CD1c-positive myeloid dendritic cell (primary cell): Measurements from ENCODE around the gene FAM20C.

Source experiments
- DNase-seq: peaks from one replicate; pipeline ENCODE4 v3.0.0-alpha.2; 2016; ENCODE audit errors: extremely low spot score

Gene FAM20C

GRCh38 chr7:226281-226895, 34.0 kb downstream of the FAM20C start:
- DNase-seq = no peak

GRCh38 chr7:227926-228325, 35.6 kb downstream of the FAM20C start:
- no peak for DNase-seq

GRCh38 chr7:228610-229009, 36.2 kb downstream of the FAM20C start:
- DNase-seq = no peak

GRCh38 chr7:229184-229964, 37.0 kb downstream of the FAM20C start:
- DNase-seq = no peak

- DNase-seq = no peak
Measured at GRCh38 chr7:230274-230673, 37.9 kb downstream of the FAM20C start.

- no peak for DNase-seq
Measured at GRCh38 chr7:231030-231857, 38.9 kb downstream of the FAM20C start.

- DNase-seq = no peak
Measured at GRCh38 chr7:231858-232246, 39.5 kb downstream of the FAM20C start.

- no peak for DNase-seq
Measured at GRCh38 chr7:232410-233248, 40.3 kb downstream of the FAM20C start.

GRCh38 chr7:233249-234035, 41.1 kb downstream of the FAM20C start:
- no peak for DNase-seq

GRCh38 chr7:234051-234707, 41.8 kb downstream of the FAM20C start:
- no peak for DNase-seq

GRCh38 chr7:234708-235553, 42.6 kb downstream of the FAM20C start:
- no peak for DNase-seq

- DNase-seq = no peak
Measured at GRCh38 chr7:235576-236395, 43.4 kb downstream of the FAM20C start.

- DNase-seq = no peak
Measured at GRCh38 chr7:236967-237366, 44.6 kb downstream of the FAM20C start.

- DNase-seq = no peak
Measured at GRCh38 chr7:237385-237784, 45.0 kb downstream of the FAM20C start.

GRCh38 chr7:240146-240676, 47.8 kb downstream of the FAM20C start:
- no peak for DNase-seq

GRCh38 chr7:240887-241421, 48.6 kb downstream of the FAM20C start:
- no peak for DNase-seq

- no peak for DNase-seq
Measured at GRCh38 chr7:241513-241912, 49.1 kb downstream of the FAM20C start.
